Inferior parietal cortex (tissue), 1 donor: ENCODE data around the gene ZNF367.

Source experiments
- DNase-seq: peaks from one replicate; pipeline ENCODE4 v3.0.0-alpha.2; 2016; ENCODE audit errors: extremely low spot score

Gene ZNF367

GRCh38 chr9:96436456-96437126, 18.4 kb upstream of the ZNF367 start:
- no peak for DNase-seq

GRCh38 chr9:96436063-96436455, 17.9 kb upstream of the ZNF367 start:
- no peak for DNase-seq

DNA sequence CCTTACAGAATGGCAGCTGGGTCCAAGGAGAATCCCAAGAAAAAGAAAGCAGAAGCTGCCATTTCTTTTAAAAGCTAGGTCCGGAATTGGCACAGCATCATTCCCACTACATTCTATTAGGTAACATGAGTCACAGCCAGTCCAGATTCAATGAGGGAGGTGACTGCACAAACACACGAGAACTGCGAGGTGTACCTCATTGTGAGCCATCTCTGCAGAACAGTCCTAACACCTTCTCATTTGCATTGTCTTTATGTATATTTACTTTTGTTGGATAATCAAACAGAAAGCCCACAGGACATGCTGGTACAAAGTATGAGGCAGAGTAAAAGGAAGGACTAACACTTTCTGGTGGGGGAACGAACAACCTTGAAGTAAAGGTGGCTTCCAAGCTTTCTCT, 17.2 kb upstream of the ZNF367 start:
- DNase-seq: no peak

GRCh38 chr9:96430377-96430776, 12.2 kb upstream of the ZNF367 start:
- DNase-seq: no peak

- DNase-seq: no peak
Measured at GRCh38 chr9:96429732-96430131, 11.6 kb upstream of the ZNF367 start.

- DNase-seq: no peak
Measured at GRCh38 chr9:96425500-96426169, 7.5 kb upstream of the ZNF367 start.

DNA sequence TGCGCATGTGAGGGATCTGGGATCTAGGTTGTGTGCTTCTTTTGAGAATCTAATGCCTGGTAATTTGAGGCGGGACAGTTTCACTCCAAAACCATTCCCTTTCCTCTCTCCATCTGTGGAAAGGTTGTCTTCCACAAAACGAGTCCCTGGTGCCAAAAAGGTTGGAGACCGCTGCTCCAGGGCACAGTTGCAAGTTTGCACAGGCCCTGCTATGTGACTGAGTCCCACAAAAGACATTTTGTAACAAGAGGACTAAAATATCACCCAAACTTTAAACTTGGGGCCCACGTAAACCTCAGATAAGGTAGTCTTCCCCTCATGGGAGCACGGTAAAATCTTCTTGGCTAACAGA, 5.8 kb upstream of the ZNF367 start:
- no peak for DNase-seq

DNA sequence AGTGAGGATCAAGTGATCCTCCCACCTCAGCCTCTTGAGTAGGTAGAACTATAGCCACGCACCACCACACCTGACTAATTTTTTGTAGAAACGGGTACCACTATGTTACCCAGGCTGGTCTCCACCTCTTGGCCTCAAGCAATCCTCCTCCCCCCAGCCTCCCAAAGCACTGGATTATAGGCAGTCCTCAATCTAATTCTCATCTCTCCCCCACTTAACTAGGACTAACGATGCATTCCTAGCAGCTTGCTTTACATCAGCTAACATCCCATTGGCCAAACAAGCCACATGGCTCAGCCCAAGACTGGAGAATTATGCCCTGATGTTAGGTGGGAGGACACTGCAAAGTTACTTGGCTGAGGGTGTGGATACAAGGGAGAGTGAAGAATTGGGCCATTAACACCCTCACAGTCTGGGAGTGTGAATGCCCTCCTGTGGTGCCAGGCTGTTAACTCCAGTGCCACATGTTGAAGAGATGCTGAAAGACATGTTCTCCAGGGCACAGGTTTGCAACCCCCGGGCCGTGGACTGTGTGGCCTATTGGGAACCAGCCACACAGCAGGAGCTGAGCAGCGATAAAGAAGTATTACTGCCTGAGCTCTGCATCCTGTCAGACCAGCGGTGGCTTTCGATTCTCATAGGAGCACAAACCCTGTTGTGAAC, 5.3 kb upstream of the ZNF367 start:
- no peak for DNase-seq

- no peak for DNase-seq
Measured at GRCh38 chr9:96420468-96421219, 2.5 kb upstream of the ZNF367 start.

DNA sequence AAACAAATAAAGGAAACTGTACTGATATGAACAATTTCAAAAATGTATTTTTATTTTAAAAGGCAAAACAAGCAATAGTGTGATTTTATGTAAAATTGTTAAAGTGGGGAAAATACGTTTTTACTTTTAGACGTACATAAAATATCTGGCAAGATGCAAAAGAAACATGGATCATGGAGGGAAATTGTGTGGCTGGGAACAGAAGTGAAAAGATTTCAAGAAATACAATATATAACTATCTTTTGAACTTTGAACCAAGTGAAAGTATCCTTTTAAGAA, 1.5 kb upstream of the ZNF367 start:
- DNase-seq: no peak

DNA sequence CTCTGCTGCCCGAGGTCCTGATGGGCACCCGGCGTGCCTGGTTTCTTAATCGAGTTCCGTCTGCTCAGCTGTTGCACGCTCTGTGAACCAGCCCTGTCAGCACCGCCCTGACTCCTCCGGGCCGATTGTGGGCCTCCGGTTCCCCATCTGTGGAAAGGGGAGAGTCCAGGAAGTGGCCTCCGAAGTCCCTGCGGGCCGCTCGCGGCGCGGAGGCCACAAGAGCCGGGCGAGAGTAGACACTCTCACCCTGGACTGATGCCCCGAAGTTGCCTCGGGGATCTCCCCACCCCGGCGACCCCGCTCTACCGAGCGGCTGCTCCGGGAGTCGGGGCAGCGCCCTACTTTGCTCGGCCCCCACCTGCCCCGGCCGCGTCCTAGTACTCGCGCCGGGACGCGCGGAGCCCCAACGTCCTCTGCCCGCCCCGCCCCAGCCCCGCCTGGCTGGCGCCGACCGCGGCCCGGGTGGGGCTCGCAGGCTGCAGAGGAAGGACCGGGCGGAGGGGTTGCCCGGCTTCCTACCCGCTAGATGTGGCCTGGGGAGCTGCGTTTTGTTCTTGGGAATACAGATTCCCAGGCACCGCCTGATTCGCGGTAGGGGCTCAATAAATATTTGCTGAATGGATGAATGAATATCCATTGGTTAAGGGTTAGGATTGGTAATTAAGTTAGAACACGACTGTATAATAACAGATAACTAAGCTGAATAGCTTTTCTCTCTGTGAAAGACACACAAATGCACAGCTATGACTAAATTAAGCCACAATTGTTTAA, 935 bp upstream of the ZNF367 start:
- peak; percentile 55 for DNase-seq

DNA sequence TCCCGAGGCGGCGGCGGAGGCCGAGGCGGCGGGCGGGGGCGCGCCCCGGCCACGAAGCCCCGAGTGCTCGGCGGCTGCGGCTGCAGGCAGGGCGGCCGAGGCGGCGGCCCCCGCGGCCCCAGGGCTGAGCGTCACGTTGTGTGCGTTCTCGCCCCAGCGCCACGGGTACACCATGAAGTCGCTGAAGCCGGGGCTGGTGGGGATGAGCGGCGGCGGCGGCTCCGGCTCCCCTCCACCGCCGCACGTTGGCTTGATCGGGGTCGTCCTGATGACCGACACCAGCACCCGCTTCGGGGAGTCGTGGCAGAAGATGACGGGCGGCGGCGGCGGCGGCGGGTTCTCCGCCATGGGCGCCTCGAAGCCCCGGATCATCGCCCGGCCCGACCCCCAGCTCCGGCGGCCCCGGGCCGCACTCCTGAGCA, 498 bp downstream of the ZNF367 start:
- no peak for DNase-seq

- DNase-seq: peak; percentile 89
Measured at GRCh38 chr9:96417051-96417586, 1.1 kb downstream of the ZNF367 start.

GRCh38 chr9:96413302-96414221, 4.6 kb downstream of the ZNF367 start:
- peak; percentile 62 for DNase-seq

DNA sequence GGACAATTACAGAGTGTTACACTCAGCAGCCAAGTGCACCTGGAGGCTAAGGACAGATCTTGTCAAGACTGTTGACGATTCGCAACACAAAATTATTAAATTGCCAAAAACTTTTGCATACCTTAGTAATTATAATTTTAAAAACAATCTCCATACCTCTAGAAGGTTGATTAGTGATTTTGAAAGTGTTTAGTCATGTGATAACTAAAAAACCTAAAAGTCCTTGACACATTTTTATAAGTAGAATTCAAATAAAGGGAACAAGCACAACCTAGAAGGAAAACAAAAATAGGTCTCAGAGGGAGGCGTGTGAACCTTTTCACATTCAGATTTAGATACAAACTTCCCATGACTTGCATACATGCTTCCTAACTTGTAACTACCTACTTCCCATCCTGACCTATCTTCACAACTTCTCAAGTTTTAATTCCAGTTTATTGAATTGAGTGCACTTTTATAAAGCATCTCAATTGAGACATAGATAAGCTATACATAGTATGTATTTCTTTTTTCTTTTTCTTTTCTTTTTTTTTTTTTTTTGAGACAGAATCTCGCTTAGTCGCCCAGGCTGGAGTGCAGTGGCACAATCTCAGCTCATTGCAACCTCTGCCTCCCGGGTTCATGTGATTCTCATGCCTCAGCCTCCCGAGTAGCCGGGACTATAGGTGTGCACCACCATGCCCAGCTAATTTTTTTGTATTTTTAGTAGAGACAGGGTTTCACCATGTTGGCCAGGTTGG, 5.8 kb downstream of the ZNF367 start:
- DNase-seq: no peak

GRCh38 chr9:96411129-96411838, 6.9 kb downstream of the ZNF367 start:
- DNase-seq: no peak

GRCh38 chr9:96408409-96409280, 9.5 kb downstream of the ZNF367 start:
- DNase-seq: no peak
